Activated CD4-positive, alpha-beta T cell treated with anti-CD3 and anti-CD28 coated beads for 24 hours (primary cell): ENCODE results near the gene GPANK1.
"Not testable (repeated sequence)": the region's sequence is repeated elsewhere in the genome, so short reads cannot be mapped to it uniquely, and the experiment has no call there.

Experiments used
- DNase-seq, 2 donors: peaks; one replicate each; pipeline ENCODE4 v3.0.0-alpha.2; 2020; ENCODE audit warnings: low read depth in 2 of 2

Gene GPANK1

GRCh38 chr6:31664790-31665500, at the start of gene GPANK1:
TSS of gene GPANK1 (minus strand) at chr6:31664997. CDS start at chr6:31664478, 519 bp downstream.
- peak; percentile 74 to 75 for DNase-seq

- no peak for DNase-seq
These were observed 49.3 kb upstream of the GPANK1 start for GRCh38 chr6:31713991-31714684.

- DNase-seq, result no peak
These were observed 48.7 kb upstream of the GPANK1 start for GRCh38 chr6:31713465-31713864.

- no peak for DNase-seq
These were observed 47.5 kb upstream of the GPANK1 start for GRCh38 chr6:31712296-31712695.

GRCh38 chr6:31711233-31711632, 46.4 kb upstream of the GPANK1 start:
- DNase-seq, result no peak

GRCh38 chr6:31710523-31711219, 45.9 kb upstream of the GPANK1 start:
- no peak for DNase-seq

GRCh38 chr6:31709157-31709556, 44.4 kb upstream of the GPANK1 start:
- DNase-seq, result not testable (repeated sequence)

- no peak for DNase-seq
These were observed 43.4 kb upstream of the GPANK1 start for GRCh38 chr6:31708224-31708623.

- no peak for DNase-seq
These were observed 42.9 kb upstream of the GPANK1 start for GRCh38 chr6:31707701-31708100.

- no peak for DNase-seq
These were observed 41.8 kb upstream of the GPANK1 start, which contains the start of gene LY6G6F for GRCh38 chr6:31706599-31706998. TSS of gene LY6G6F (plus strand) at chr6:31706866. CDS start at chr6:31706907, 41 bp downstream.

GRCh38 chr6:31705931-31706330, 41.1 kb upstream of the GPANK1 start:
- no peak for DNase-seq

- DNase-seq, result peak; percentile 94 to 97
These were observed 38.3 kb upstream of the GPANK1 start, which contains the start of gene ABHD16A for GRCh38 chr6:31702819-31703716. TSS of gene ABHD16A (minus strand) at chr6:31703324. CDS start at chr6:31703281, 43 bp downstream.

- DNase-seq, result peak in 1 of 2 donors; percentile 7
These were observed 37.6 kb upstream of the GPANK1 start for GRCh38 chr6:31702405-31702818.

GRCh38 chr6:31701666-31702404, 37.0 kb upstream of the GPANK1 start:
- DNase-seq, result no peak

- no peak for DNase-seq
These were observed 36.1 kb upstream of the GPANK1 start for GRCh38 chr6:31700740-31701401.

GRCh38 chr6:31697555-31697954, 32.8 kb upstream of the GPANK1 start:
- DNase-seq, result no peak

- DNase-seq, result no peak
These were observed 28.7 kb upstream of the GPANK1 start for GRCh38 chr6:31693535-31693934.

GRCh38 chr6:31692886-31693285, 28.1 kb upstream of the GPANK1 start:
- no peak for DNase-seq

- no peak for DNase-seq
These were observed 27.6 kb upstream of the GPANK1 start for GRCh38 chr6:31692353-31692752.

- DNase-seq, result no peak
These were observed 26.8 kb upstream of the GPANK1 start for GRCh38 chr6:31691564-31692108.
